AML-193 (cell line): ENCODE data around the gene LEFTY1.

ENCODE experiments used
- DNase-seq, 2 experiments: peaks; one replicate each; lab custom pipeline; 2025; lab: John Stamatoyannopoulos, UW

Gene LEFTY1

GRCh38 chr1:225871359-225872074, 17.4 kb downstream of the LEFTY1 start:
- DNase-seq, result no peak

- DNase-seq, result no peak
Measured at GRCh38 chr1:225870911-225871310, 18.0 kb downstream of the LEFTY1 start.

GRCh38 chr1:225868631-225869330, 20.2 kb downstream of the LEFTY1 start:
- no peak for DNase-seq

GRCh38 chr1:225866981-225867380, 22.0 kb downstream of the LEFTY1 start:
- no peak for DNase-seq

GRCh38 chr1:225866061-225866837, 22.7 kb downstream of the LEFTY1 start:
- peak; percentile 79 to 86 for DNase-seq

GRCh38 chr1:225865514-225865913, 23.4 kb downstream of the LEFTY1 start:
- DNase-seq, result no peak

GRCh38 chr1:225863167-225863566, 25.8 kb downstream of the LEFTY1 start:
- no peak for DNase-seq

- no peak for DNase-seq
Measured at GRCh38 chr1:225862581-225862950, 26.4 kb downstream of the LEFTY1 start.

GRCh38 chr1:225861834-225862580, 26.9 kb downstream of the LEFTY1 start:
- DNase-seq, result no peak

GRCh38 chr1:225860876-225861441, 28.0 kb downstream of the LEFTY1 start:
- no peak for DNase-seq

- no peak for DNase-seq
Measured at GRCh38 chr1:225860107-225860506, 28.8 kb downstream of the LEFTY1 start.

- DNase-seq, result no peak
Measured at GRCh38 chr1:225859151-225859550, 29.8 kb downstream of the LEFTY1 start.

GRCh38 chr1:225857256-225857655, 31.7 kb downstream of the LEFTY1 start:
- no peak for DNase-seq

- no peak for DNase-seq
Measured at GRCh38 chr1:225855503-225856300, 33.2 kb downstream of the LEFTY1 start.

- DNase-seq, result no peak
Measured at GRCh38 chr1:225853441-225853840, 35.5 kb downstream of the LEFTY1 start.

GRCh38 chr1:225852413-225853124, 36.4 kb downstream of the LEFTY1 start:
- no peak for DNase-seq

GRCh38 chr1:225851805-225852204, 37.1 kb downstream of the LEFTY1 start:
- no peak for DNase-seq

GRCh38 chr1:225850370-225850769, 38.6 kb downstream of the LEFTY1 start:
- no peak for DNase-seq

GRCh38 chr1:225849925-225850324, 39.0 kb downstream of the LEFTY1 start:
- no peak for DNase-seq
